ENCODE results near the gene R3HCC1L.

Gene R3HCC1L

DNA sequence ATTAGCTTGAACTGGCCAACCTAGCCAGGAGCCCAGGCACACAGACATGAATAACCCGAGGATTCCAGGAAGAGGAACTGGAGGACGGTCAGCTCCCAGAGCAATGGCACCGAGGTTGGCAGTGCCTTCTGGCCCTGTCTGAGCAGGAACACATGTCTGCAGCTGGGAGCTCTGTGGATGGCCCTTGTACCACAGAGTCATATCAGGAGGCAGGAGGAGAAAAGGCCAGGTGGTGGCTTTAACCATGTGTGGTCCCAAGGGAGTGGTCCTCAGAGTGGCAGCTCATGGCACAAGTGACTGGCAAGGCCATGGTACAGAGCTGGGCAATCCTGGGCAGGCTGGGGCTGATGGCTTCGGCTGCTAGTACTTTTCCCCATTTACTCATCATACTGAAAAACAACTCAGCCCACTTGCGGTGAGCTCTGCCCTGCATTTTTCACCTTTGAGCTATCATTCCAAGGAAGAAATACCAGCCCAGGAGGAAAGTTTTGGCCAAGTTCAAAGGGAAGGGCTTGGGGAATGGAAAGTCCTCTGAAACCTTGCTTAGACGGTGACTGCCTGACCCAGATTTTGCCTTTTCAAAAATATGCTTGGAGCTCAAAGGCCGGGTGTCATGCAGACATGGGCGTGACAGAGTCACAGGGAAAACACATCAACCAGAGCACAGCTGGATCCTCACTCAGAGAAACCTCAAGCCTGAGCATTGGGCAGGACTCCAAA is 159.3 kb downstream of the R3HCC1L start:
- no peak for DNase-seq

DNA sequence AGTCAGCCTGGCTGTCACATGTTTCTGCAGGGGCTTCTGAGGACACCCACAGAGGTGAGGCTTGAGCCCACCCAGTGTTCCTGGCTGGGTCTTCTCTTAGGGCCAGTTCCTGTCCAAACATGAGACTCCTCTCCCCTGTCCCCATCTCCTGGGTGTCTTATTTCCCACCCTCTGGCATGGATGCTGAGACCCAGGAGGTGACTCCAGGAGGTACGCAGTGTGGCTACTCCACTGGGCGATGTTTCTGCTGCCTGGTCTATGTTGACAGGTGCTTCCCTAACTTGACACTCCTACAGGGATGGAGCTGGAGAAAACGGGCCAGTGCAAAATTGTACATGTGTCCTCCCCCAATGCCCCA is 159.8 kb downstream of the R3HCC1L start:
- DNase-seq: no peak
